C1 segment of cervical spinal cord (tissue), 14 donors: ENCODE measurements around the gene PARP16.
"Not testable (repeated sequence)": the region's sequence is repeated elsewhere in the genome, so short reads cannot be mapped to it uniquely, and the experiment has no call there.

Experiments used
- DNase-seq, 14 donors: peaks; one replicate each; lab custom pipeline; 2025; lab: John Stamatoyannopoulos, UW

The PARP16 gene

DNA sequence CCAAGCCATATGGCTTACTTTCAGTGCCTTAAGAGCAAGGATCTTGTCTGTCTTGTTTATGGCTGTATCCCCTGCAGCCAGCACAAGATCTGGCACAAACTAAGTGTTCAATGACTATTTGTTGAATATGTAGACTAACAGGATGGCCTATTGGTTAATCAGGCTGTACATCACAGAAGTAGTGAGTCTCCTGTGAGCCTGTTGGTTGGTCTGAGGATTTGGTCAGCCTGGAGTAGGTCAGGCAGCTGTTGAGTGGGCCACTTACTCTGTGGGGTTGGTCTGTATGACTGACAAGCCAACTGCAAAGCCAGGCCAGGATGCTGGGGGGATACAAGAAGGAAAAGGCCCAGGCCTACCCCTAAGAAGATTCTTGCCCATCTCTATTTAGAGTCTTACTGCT, 42.0 kb downstream of the PARP16 start:
- DNase-seq, result no peak

DNA sequence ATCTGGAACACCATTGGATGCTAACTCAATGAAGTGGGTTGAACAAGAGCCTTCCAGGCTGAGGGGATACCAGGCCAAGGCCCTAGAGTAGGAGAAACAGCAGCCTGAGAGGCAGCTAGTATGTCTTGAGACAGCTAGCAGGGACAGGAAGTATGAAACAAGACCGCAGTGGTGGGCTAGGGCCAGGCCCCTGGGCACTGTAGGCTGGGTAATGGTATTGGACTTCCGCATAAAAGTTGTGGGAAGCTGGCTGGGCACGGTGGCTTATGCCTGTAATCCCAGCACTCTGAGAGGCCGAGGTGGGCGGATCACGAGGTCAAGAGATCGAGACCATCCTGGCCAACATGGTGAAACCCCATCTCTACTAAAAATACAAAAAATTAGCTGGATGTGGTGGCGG, 50.2 kb downstream of the PARP16 start:
- not testable (repeated sequence) for DNase-seq

DNA sequence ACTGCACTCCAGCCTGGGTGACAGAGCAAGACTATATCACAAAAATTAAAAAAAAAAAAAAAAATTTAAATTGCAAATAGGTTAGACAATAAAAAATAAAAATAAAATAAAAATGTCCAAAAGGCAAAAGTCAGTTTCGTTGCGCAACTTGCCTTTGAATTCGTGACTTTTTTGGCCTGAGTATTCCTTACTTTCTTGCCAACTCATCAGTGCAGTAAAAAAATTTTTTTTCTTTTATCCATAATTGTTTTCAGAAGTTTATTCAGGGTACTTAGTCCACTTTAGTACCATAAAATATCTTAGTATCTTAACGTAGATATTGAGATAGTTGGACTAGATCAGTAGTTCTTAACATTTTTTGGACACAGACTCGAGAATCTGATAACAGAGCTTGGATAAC, 53.0 kb downstream of the PARP16 start:
- no peak for DNase-seq

DNA sequence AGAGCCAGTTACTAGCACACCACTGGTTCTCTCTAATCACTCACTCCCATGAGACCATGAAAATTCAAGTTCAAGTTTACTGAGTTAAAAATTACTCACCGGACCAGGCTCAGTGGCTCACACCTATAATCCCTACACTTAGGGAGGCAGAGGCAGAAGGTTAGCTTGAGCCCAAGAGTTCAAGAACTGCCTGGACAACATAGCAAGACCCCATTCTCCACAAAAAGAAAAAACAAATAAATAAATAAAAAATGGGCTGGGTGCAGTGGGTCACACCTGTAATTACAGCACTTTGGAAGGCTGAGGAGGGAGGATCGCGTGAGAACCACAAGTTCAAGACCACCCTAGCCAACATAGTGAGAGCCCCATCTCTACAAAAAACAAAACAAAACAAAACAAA, 54.2 kb downstream of the PARP16 start:
- DNase-seq, result no peak

DNA sequence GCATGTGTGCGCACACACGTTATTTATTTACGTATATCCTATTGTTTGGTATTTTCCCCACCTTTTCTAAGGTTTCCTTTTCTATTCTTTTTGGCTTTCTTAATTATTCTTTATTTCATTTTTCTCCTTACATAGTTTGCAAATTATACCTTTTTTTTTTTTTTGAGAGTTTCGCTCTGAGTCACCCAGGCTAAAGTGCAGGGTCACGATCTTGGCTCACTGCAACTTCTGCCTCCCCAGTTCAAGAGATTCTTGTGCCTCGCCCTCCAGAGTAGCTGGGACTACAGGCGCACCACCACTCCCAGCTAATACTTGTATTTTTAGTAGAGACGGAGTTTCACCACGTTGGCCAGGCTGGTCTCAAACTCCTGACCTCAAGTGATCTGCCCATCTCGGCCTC, 55.4 kb downstream of the PARP16 start:
- no peak for DNase-seq

DNA sequence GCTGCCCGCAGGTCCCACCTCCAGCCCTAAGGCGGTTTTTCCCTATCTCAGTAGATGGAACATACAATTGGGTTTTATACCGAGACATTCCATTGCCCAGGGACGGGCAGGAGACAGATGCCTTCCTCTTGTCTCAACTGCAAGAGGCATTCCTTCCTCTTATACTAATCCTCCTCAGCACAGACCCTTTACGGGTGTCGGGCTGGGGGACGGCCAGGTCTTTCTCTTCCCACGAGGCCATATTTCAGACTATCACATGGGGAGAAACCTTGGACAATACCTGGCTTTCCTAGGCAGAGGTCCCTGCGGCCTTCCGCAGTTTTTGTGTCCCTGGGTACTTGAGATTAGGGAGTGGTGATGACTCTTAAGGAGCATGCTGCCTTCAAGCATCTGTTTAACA, 59.8 kb downstream of the PARP16 start:
- not testable (repeated sequence) for DNase-seq

DNA sequence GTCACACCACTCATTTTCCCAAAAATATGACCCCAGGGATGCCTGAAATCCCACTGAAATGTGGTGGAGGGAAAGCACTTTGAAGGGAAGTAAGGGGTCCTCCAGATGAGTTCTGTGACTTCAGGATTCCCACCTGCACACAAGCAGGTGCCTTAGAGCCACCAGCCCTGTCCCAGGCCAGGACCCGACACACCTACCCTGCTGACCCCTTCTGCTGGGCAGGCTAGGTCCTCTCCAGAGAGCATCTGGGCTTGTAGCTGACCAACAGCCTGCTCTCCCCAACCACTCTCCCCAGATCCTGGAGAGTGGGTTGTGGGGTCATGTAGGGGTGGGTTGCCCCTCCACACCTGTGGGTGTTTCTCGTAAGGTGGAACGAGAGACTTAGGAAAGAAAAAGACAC, 60.5 kb downstream of the PARP16 start:
- no peak for DNase-seq

DNA sequence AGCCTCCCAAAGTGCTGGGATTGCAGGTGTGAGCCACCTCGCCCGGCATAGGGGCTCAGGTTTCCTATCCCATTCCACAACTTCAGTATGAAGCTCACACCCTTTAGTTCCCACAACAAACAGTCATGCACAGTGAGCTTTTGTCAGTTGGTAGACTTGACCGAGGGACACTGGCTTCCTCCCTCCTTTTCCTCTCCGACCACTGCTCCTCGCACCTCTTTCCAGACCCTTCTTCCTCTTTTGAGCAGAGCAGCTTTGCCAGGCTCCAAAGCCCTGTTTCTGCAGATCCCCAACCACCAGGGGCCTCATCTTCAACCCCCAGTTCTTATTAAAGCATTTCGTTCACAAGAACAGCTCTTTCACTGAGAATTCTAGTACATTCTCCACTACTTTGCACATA, 62.7 kb downstream of the PARP16 start:
- no peak for DNase-seq

DNA sequence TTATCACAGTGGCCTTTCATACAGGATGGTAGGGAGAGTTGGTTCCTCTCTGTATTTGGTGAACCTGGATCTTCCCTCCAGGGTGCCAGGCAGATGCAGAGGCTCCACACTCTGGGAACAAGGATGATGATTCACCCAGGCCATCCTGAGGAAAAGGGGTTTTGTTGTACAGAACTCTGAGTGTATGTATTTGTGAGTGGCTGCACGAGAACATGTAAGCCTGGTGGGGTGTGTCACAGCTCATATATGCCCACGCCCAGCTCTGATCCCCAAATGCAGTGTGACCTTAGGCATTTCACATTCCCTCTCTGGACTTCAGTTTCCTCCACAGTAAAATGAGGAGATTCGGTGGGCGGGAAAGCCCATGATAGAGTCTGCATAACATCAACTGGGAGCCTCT, 63.8 kb downstream of the PARP16 start:
- no peak for DNase-seq

DNA sequence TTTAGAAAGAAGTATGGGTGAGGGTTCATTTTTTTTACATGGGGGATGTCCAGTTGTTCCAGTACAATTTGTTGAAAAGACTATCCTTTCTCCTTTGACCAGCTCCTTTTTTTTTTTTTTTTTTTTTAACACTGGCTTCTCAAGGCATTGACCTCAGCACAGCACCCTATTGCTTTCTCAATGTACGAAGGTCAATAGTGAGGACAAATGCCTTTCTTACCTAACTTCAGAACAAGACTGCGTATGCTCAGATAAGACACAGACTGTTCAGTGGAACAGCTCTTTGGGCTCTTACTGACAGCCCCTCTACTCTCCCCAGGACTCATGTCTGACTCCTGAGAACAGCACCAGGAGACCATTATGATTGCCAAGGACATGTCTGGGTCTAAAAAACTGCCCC, 65.0 kb downstream of the PARP16 start:
- DNase-seq, result no peak

DNA sequence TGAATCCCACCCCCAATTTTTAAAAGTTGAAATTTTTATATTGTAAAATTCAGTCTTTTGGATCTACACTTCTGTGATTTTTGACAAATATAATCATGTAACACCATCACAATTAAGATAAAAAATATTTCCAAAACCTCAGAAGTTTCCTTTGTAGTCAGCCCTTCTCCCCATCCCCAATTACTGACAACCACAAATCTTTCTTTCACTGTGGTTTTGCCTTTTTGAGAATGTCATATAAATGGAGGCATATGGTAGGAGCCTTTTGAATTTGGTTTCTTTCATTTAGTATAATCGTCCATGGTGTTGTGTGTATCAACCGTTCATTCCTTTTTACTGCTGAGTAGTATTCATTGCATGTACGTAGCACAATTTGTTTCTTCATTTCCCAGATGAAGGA, 67.5 kb downstream of the PARP16 start:
- DNase-seq, result no peak

DNA sequence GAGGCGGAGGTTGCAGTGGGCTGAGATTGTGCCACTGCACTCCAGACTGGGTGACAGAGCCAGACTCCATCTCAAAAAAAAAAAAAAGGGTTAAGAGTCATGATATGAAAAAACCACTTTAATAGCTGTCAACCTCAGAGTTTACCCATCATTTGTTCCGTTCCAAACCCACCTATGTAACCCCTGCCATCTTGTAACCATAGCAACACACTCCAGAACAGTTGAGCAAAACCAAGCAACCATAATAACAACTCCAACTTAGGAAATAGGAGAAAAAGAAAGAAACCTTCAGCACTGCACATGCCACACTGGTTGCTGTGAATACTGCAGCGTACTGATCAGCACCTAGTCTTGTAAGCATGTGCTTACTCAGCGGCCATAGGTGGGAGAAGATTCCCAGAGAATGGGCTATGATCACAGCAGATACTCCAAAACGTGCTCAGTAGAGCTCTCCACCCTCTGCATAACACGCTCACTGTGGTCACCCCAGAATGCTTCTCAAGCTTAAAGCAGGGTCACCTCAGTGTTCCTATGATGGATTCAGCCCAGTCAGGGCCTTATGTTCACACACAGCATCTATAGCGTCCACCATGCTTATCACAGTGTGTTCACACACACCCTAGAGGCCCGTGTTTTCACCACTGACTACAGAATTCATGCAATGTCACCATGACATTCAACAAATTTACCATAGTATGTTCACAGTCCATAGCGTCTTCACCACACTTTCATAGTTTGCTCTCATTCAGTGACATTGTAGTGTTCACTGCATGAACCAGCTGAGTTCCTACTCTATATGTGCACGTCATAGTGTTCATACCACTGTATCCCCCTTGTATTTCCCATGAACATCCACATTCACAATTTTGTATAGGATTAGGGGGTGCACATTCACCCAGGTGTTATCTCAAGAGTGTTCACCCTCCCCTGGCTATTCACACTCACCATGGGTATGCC, 68.9 kb downstream of the PARP16 start:
- no peak for DNase-seq

DNA sequence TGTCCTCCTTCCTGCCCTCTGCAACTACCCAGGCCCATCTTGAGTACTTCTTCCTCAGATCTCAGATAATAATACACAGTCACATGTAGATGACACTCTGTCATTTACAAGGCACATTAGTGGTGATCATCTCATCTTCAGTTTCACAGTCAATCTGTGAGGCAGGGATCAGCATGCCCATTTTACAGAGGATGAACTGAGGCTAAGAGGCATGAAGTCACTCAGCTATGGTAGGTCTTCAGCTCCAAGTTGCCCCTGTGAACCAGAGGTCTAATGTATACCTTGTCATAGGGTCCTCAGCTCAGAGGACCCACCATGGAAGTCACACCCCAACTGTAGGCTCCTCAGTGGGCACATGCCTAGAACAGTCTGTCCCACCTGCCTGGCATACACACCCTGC, 71.2 kb downstream of the PARP16 start:
- no peak for DNase-seq

DNA sequence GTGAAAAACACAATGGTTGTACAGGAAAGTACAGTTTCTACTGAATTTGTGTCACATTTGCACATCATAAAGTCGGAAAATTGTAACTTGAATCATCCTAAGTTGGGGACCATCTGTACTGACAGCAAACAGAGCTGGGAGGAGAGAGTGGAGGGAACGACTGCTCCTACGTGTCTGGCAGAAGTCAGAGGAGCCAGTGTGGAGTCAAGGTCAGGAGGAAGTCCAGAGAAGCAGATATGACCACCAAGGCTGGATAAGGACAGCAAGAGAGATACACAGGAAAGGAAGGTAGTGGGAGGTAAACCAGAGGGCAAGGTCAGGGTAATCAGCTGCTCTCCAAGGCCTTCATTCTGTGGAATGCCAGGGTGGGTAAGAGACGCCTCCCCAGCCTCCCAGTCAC, 72.7 kb downstream of the PARP16 start:
- no peak for DNase-seq

DNA sequence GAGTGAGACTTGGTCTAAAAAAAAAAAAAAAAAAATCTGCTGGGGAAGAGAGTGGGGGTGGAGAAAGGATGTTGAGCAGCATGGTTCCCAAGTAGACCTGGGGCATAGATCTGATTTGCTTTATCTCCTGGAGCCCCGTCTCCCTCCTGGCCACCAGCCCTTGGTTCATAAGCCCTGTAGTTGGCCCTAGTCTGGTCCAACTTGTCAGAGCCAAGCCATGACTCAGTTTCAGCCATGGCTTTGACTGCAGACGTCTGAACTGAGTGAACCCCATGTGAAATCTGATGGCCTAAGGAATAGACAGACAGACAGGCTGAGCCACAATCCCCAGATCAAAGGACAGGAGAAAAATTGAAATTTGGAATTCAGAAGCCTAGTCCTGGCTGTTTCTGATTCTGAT, 73.4 kb downstream of the PARP16 start:
- DNase-seq, result no peak

DNA sequence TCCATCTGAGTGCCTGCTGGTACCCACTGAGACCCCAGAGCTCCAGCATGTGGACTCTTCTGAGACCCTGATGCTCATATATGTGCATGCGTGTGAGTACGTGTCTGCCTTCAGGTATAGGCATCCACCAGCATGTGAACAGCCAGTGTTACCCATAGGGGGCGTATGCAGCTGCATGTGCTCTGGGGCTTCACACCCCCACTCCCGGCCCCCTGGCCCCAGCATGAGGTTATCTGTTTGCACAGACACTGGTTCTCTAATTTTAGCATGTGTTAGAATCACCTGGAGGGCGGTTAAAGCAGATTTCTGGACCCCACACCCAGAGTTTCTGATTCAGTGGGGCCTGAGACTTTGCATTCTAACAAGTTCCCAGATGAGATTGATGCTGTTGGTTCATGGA, 74.6 kb downstream of the PARP16 start:
- DNase-seq, result no peak

DNA sequence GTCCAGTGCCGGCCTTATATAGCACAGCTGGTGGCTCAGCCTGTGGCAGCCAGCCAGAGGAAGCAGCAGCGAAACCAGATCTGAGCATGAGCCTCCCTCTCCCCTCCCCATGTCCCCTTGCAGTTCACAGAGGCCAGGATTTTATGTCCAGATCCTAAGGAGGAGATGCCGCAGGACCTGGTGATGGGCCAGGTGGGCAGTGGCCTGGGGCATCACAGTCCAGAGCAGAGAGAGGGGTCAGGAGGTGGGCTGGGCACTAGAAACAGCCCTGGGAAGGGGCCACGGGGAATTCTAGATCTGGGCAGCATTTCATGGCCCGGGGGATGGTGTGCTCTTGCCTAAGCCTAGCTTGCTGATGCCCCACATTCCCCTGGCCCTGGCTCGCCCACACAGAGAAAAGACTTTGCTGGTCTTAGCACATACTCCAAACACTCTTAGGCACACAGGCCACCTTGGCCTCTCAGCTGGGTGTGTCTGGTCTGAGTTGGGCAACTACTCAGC, 75.2 kb downstream of the PARP16 start:
- no peak for DNase-seq

DNA sequence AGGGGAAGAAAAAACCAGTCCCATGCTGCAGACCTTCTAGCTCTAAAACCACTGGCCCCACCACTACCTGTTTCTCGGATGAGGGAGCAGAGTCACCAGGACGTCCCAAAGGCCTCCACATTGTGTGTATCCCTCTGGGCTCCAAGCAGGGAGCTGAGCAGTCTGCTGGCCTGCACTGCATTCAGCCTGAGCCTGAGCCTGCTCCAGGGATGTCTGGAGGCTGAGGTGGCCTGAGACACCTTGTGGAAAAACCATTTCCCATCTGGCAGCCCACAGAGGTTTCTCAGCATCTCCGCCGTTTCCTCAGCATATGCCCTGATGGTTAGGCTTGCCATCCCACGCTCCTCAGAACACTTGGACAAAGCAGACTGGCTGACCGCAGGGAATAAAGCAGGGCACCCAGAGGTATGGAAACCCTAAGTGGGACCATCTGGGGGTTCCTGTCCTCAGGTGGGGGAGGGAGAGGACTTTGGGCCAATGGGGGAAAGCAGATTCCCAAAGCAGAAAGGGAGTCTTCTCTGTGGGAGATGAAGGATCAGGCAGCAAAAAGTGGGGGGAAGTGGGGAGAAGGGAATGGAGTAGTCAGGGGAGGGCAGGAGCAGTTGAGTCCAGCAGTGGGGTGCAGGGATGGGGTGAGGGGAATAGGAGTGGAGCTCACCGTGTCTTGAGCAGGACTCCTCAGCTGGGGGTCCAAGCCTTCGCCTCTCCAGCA, 75.8 kb downstream of the PARP16 start, which contains the start of gene CILP:
TSS of gene CILP (minus strand) at position 704 of the 712 bp plus-strand sequence. CDS start 1,718 bp downstream, outside the sequence.
- no peak for DNase-seq

DNA sequence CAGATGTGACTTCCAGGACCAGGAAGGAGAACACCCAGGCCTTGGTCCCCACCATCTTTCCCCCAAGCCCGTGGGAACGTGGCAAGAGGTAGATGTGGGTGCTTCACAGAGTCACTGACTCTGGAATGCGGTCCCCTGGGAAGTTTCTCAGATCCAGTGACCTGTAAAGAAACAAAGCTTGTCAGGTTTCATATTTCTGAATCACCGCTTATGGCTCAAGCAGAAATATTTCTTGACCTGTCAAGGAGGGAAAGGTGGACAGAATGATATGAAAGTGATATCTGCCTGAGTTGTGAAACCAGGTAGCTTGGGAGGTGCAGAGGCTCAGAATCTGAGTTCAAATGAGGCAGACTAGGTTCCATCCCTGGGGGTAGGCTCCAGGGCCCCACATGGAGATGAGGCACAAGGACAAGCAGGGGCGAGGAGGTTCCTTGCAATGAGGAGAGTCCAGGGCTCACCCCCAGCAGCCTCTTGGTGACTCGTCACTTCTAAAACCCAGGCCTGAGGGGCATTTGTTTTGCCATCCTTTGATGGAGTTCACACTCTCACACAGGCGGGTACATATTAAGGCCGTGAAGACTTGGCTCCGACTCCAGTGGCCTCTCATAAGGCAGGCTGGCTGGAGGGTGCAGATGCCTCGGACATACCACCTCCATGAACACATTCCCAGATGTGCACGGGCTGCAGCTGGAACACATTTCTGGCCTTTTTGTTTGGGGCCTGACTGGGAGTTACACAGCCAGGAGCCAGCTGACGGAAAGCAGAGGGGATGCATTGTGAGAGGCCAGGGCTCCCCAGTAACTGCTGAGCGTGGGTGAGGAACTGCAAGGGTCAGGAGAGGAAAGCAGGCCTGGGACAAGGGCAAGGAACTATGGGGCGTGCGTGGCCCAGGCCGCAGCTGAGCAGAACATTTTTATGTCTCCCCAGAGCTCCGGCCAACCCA, 76.7 kb downstream of the PARP16 start:
- no peak for DNase-seq

DNA sequence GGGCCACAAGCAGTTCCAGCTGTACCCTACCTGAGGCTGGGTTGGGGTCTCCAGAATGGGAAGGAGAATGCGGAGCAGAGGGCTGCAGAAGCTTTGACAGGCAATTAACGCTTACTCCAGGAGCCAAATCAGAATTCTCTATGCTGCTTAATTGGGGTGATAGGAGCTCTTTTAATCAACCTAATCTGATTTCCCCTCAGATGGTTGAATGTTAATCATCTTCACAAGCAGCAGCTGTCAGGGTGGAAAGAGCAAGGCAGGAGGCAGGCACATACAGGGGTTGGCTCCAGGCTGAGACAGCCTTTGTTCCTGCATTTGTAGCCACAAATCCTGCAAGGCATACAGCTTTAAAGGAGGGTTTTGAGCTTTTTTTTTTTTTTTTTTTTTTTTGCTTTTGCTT, 78.0 kb downstream of the PARP16 start:
- no peak for DNase-seq
